ENCODE measurements around the gene TLE2. TPM values are rescaled to one million over a fixed set of nuclear protein-coding genes. Genes with fewer than 3 reads are reported as not detected.

The TLE2 gene
- polyA plus RNA-seq, 1 donor (not counting 4 experiments of a cell fraction or from before 2014, with no cell fraction given), result 0.88 TPM

GRCh38 chr19:2978772-2979171 lies 50.3 kb downstream of the TLE2 start:
- Histone ChIP-seq H3K4me1 (ENCODE audit: control insufficient read depth, extremely low read depth, insufficient read depth, low read length) (peaks cover 20% of the 10 kb centered on the region), H4K20me1 (ENCODE audit: control insufficient read depth, extremely low read depth, insufficient read depth, low read length) (no peaks in the 10 kb centered on the region), H3K9me3 (ENCODE audit: control insufficient read depth, low read depth, low read length) (no peaks in the 10 kb centered on the region), H3K27me3 (ENCODE audit: control insufficient read depth, extremely low read depth, insufficient read depth, low read length) (peaks cover 9% of the 10 kb centered on the region), H3K36me3 (ENCODE audit: control insufficient read depth in 2 of 2, extremely low read depth in 1 of 2, insufficient read depth in 2 of 2, low read length in 2 of 2) (no peaks in the 10 kb centered on the region), H3K27ac (ENCODE audit: control insufficient read depth, insufficient read depth, low read length) (no peak overlapping the region), H2AFZ (ENCODE audit: control insufficient read depth, low read length) (no peak overlapping the region), H3K4me3 (ENCODE audit: control insufficient read depth in 2 of 3, extremely low read depth in 1 of 3, insufficient read depth in 2 of 3, low read depth in 1 of 3, low read length in 3 of 3) (no peak overlapping the region), H3K4me2 (ENCODE audit: control insufficient read depth, extremely low read depth, insufficient read depth, low read depth, low read length) (no peak overlapping the region), H3K9ac (ENCODE audit: control insufficient read depth, extremely low read depth, insufficient read depth, low read length) (no peak overlapping the region), H3K79me2 (ENCODE audit: control insufficient read depth, insufficient read depth, low read length) (no peaks in the 10 kb centered on the region), H3K9me1 (ENCODE audit: control insufficient read depth, extremely low read depth, insufficient read depth, low read length) (no peaks in the 10 kb centered on the region)
- dilution Hi-C loops (cut with MboI; ENCODE audit: extremely low pct_ligation_motif_present, low sequenced_read_pairs), result no loop called here
- no peak for DNase-seq (ENCODE audit: low read depth, low spot score)
- TF ChIP-seq CTCF (optimal IDR thresholded peaks at IDR 0.05 in 1 of 3, IDR thresholded peaks at IDR 0.05 in 1 of 3, conservative IDR thresholded peaks at IDR 0.05 in 1 of 3; ENCODE audit: extremely low read depth in 1 of 3, insufficient read depth in 2 of 3, low read length in 3 of 3), result no peak
- no peak for TF ChIP-seq EZH2 (IDR thresholded peaks at IDR 0.05; ENCODE audit: low read length)
- FAIRE-seq, result no peak

- Histone ChIP-seq H3K4me1 (ENCODE audit: control insufficient read depth, extremely low read depth, insufficient read depth, low read length) (peaks cover 15% of the 10 kb centered on the region), H3K36me3 (ENCODE audit: control insufficient read depth in 2 of 2, extremely low read depth in 1 of 2, insufficient read depth in 2 of 2, low read length in 2 of 2) (no peaks in the 10 kb centered on the region), H4K20me1 (ENCODE audit: control insufficient read depth, extremely low read depth, insufficient read depth, low read length) (no peaks in the 10 kb centered on the region), H3K27me3 (ENCODE audit: control insufficient read depth, extremely low read depth, insufficient read depth, low read length) (peaks cover 9% of the 10 kb centered on the region), H3K9me1 (ENCODE audit: control insufficient read depth, extremely low read depth, insufficient read depth, low read length) (no peaks in the 10 kb centered on the region), H3K79me2 (ENCODE audit: control insufficient read depth, insufficient read depth, low read length) (no peaks in the 10 kb centered on the region), H3K9me3 (ENCODE audit: control insufficient read depth, low read depth, low read length) (no peaks in the 10 kb centered on the region), H3K27ac (ENCODE audit: control insufficient read depth, insufficient read depth, low read length) (no peak overlapping the region), H3K4me3 (ENCODE audit: control insufficient read depth in 2 of 3, extremely low read depth in 1 of 3, insufficient read depth in 2 of 3, low read depth in 1 of 3, low read length in 3 of 3) (no peak overlapping the region), H2AFZ (ENCODE audit: control insufficient read depth, low read length) (no peak overlapping the region), H3K4me2 (ENCODE audit: control insufficient read depth, extremely low read depth, insufficient read depth, low read depth, low read length) (no peak overlapping the region), H3K9ac (ENCODE audit: control insufficient read depth, extremely low read depth, insufficient read depth, low read length) (no peak overlapping the region)
- FAIRE-seq (no peak), DNase-seq (ENCODE audit: low read depth, low spot score) (no peak)
- TF ChIP-seq EZH2 (IDR thresholded peaks at IDR 0.05; ENCODE audit: low read length) (no peak), CTCF (optimal IDR thresholded peaks at IDR 0.05 in 1 of 3, IDR thresholded peaks at IDR 0.05 in 1 of 3, conservative IDR thresholded peaks at IDR 0.05 in 1 of 3; ENCODE audit: extremely low read depth in 1 of 3, insufficient read depth in 2 of 3, low read length in 3 of 3) (no peak)
- dilution Hi-C loops (cut with MboI; ENCODE audit: extremely low pct_ligation_motif_present, low sequenced_read_pairs), result no loop called here
Measured at GRCh38 chr19:2978166-2978767, 50.8 kb downstream of the TLE2 start.

All from keratinocyte (primary cell).